ENCODE measurements around the gene CSNK2B. TPM values are rescaled to one million over a fixed set of nuclear protein-coding genes. Genes with fewer than 3 reads are reported as not detected.
A peak's percentile ranks its signal among the peaks of the same experiment; 100 is the strongest.

CSNK2B gene
- polyA plus RNA-seq, 3 donors, result 147 to 227 (median 195) TPM

- Mint-ChIP-seq H3K36me3 (no peaks in the 10 kb centered on the region), H3K9me3 (peaks cover 0 to 2% (median 0%) of the 10 kb centered on the region in 7 donors), H3K4me3 (peak overlapping the region in 1 of 2 donors; percentile 23), H3K27ac (peak overlapping the region in 2 of 7 donors; percentile 56 to 60), H3K27me3 (ENCODE audit: low read depth in 3 of 3) (peaks cover 0 to 9% (median 1%) of the 10 kb centered on the region in 3 donors), H3K4me1 (peaks cover 28% of the 10 kb centered on the region)
- TF ChIP-seq, protein P1, sequence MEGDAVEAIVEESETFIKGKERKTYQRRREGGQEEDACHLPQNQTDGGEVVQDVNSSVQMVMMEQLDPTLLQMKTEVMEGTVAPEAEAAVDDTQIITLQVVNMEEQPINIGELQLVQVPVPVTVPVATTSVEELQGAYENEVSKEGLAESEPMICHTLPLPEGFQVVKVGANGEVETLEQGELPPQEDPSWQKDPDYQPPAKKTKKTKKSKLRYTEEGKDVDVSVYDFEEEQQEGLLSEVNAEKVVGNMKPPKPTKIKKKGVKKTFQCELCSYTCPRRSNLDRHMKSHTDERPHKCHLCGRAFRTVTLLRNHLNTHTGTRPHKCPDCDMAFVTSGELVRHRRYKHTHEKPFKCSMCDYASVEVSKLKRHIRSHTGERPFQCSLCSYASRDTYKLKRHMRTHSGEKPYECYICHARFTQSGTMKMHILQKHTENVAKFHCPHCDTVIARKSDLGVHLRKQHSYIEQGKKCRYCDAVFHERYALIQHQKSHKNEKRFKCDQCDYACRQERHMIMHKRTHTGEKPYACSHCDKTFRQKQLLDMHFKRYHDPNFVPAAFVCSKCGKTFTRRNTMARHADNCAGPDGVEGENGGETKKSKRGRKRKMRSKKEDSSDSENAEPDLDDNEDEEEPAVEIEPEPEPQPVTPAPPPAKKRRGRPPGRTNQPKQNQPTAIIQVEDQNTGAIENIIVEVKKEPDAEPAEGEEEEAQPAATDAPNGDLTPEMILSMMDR (IDR thresholded peaks at IDR 0.05), result peak; percentile 26
- H3K9me3 ChIP-seq (replicated peaks in 1 of 2; ENCODE audit: control insufficient read depth in 1 of 2, insufficient read depth in 1 of 2, low read length in 2 of 2), result no peaks in the 10 kb centered on the region
- H3K4me3 ChIP-seq (replicated peaks in 1 of 3; ENCODE audit: low read depth in 2 of 3, low read length in 3 of 3), result no peak overlapping the region
- no peak overlapping the region for H3K27ac ChIP-seq (ENCODE audit: low read depth in 1 of 2, low read length in 2 of 2)
- WGBS (ENCODE audit: insufficient coverage), result 63% methylated on average over 8 of the region's 8 CpGs
- intact Hi-C loops (cut with micrococcal nuclease), result no loop called here
- no peak overlapping the region for H3K4me2 ChIP-seq (replicated peaks; ENCODE audit: extremely low read depth, low read length, poor library complexity, severe bottlenecking)
- peak overlapping the region; percentile 38 for H2AFZ ChIP-seq (ENCODE audit: insufficient read depth, low read depth, low read length, poor library complexity, severe bottlenecking)
- H4K20me1 ChIP-seq (ENCODE audit: insufficient read depth, low read length), result no peaks in the 10 kb centered on the region
- no peaks in the 10 kb centered on the region for H3K79me2 ChIP-seq (ENCODE audit: insufficient read depth, low read length)
- no peaks in the 10 kb centered on the region for H3K36me3 ChIP-seq (replicated peaks in 1 of 2; ENCODE audit: control insufficient read depth in 1 of 2, insufficient read depth in 2 of 2, low read length in 2 of 2)
- no peaks in the 10 kb centered on the region for H3K27me3 ChIP-seq (ENCODE audit: control insufficient read depth in 2 of 2, insufficient read depth in 2 of 2, low read length in 2 of 2)
- no peak overlapping the region for H3K9ac ChIP-seq (ENCODE audit: insufficient read depth, low read length, poor library complexity, severe bottlenecking)
- H3K4me1 ChIP-seq (ENCODE audit: control insufficient read depth in 1 of 2, insufficient read depth in 2 of 2, low read length in 2 of 2), result peaks cover 21 to 27% of the 10 kb centered on the region in 2 donors
- peak; percentile 32 to 49 (median 35) for DNase-seq
Measured at GRCh38 chr6:31712296-31712695, 46.4 kb downstream of the CSNK2B start.

DNA sequence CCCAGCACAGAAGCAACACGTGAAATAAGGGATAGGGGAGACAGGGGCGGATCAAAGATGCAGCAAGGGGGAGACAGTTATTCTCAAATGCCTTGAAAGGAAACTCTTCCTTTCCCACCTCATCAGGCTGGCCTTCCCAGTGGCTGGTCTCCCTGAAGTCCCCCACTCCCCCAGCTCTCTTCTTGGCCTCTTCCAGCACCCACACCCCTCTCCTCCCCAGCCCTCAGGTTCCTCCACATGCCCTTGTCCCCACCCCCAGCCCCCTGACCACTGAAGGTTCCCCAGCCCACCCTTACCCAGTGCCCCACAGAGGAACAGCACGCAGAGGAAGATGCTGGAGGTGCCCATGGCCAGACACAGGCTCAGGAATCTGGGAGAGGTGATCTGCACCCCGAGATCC is 47.6 kb downstream of the CSNK2B start:
- no peaks in the 10 kb centered on the region for H4K20me1 ChIP-seq (ENCODE audit: insufficient read depth, low read length)
- Mint-ChIP-seq H3K4me1 (peaks cover 28% of the 10 kb centered on the region), H3K9me3 (peaks cover 0 to 2% (median 0%) of the 10 kb centered on the region in 7 donors), H3K27ac (peak overlapping the region in 1 of 7 donors; percentile 47), H3K27me3 (ENCODE audit: low read depth in 3 of 3) (peaks cover 0 to 9% (median 4%) of the 10 kb centered on the region in 3 donors), H3K36me3 (no peaks in the 10 kb centered on the region), H3K4me3 (no peak overlapping the region)
- H3K36me3 ChIP-seq (replicated peaks in 1 of 2; ENCODE audit: control insufficient read depth in 1 of 2, insufficient read depth in 2 of 2, low read length in 2 of 2), result no peaks in the 10 kb centered on the region
- no peak overlapping the region for H3K9ac ChIP-seq (ENCODE audit: insufficient read depth, low read length, poor library complexity, severe bottlenecking)
- no peaks in the 10 kb centered on the region for H3K79me2 ChIP-seq (ENCODE audit: insufficient read depth, low read length)
- intact Hi-C loops (cut with micrococcal nuclease), result no loop called here
- no peaks in the 10 kb centered on the region for H3K9me3 ChIP-seq (replicated peaks in 1 of 2; ENCODE audit: control insufficient read depth in 1 of 2, insufficient read depth in 1 of 2, low read length in 2 of 2)
- no peak overlapping the region for H3K27ac ChIP-seq (ENCODE audit: low read depth in 1 of 2, low read length in 2 of 2)
- H3K27me3 ChIP-seq (ENCODE audit: control insufficient read depth in 2 of 2, insufficient read depth in 2 of 2, low read length in 2 of 2), result no peaks in the 10 kb centered on the region
- WGBS (ENCODE audit: insufficient coverage), result no CpG with 5 or more reads among the region's 4 CpGs
- TF ChIP-seq, protein P1 (IDR thresholded peaks at IDR 0.05), result no peak
- no peak for DNase-seq
- H2AFZ ChIP-seq (ENCODE audit: insufficient read depth, low read depth, low read length, poor library complexity, severe bottlenecking), result no peak overlapping the region
- no peak overlapping the region for H3K4me2 ChIP-seq (replicated peaks; ENCODE audit: extremely low read depth, low read length, poor library complexity, severe bottlenecking)
- peaks cover 21 to 27% of the 10 kb centered on the region in 2 donors for H3K4me1 ChIP-seq (ENCODE audit: control insufficient read depth in 1 of 2, insufficient read depth in 2 of 2, low read length in 2 of 2)
- H3K4me3 ChIP-seq (replicated peaks in 1 of 3; ENCODE audit: low read depth in 2 of 3, low read length in 3 of 3), result no peak overlapping the region
